A549 (cell line): ENCODE data around the gene RHOJ. TPM values are rescaled to one million over a fixed set of nuclear protein-coding genes. Genes with fewer than 3 reads are reported as not detected.

Experiments
- ATAC-seq, 2 experiments: fragments of 200-7000 bp in 1 of 2; fragments of >200 bp in 1 of 2; cut with Nextera tagmentation in 1 of 2; cut with Tn5 transposase in 1 of 2; 3 replicates each; pipeline versions ENCODE4 v1.8.0 to v1.9.1; 2018 to 2020; ENCODE audit warnings: mild to moderate bottlenecking in 1 of 2, moderate library complexity in 1 of 2
- CTCF ChIA-PET: fragments of 300-600 bp; sonication (Branson Sonifier 250); formaldehyde crosslinking; extraction: SDS; loops from one replicate; lab custom pipeline; 2021; ENCODE audit warnings: antibody characterized with exemption, inconsistent platforms; lab: Yijun Ruan, JAX
- POLR2A ChIA-PET: fragments of 350-600 bp; formaldehyde crosslinking; extraction: SDS; loops from one replicate; lab custom pipeline; 2021; ENCODE audit warnings: antibody characterized with exemption, inconsistent platforms; lab: Yijun Ruan, JAX
- DNase-seq, 2 experiments: peaks; one replicate each; pipeline versions ENCODE4 v3.0.0 to v3.0.0-alpha.2; 2011 to 2016; ENCODE audit warnings: low read depth in 1 of 2, low spot score in 1 of 2
- FAIRE-seq: peaks from 2 replicates; lab custom pipeline; 2011; peaks lifted over from hg19 to GRCh38; lab: Jason Lieb, UNC
- H3K27ac ChIP-seq, 2 experiments: fragments of >200 bp; sonication (Bioruptor Twin); formaldehyde crosslinking; 3 replicates each; pipeline ENCODE4 v1.5.1; 2016 to 2017
- H3K4me1 ChIP-seq: fragments of >200 bp; sonication (Bioruptor Twin); formaldehyde crosslinking; 3 replicates; pipeline ENCODE4 v1.6.1; 2016
- H3K4me2 ChIP-seq: fragments of >200 bp; sonication (Bioruptor Twin); formaldehyde crosslinking; 3 replicates; pipeline ENCODE4 v1.6.1; 2016
- H3K4me3 ChIP-seq: fragments of >200 bp; sonication (Bioruptor Twin); formaldehyde crosslinking; 3 replicates; pipeline ENCODE4 v1.5.1; 2016
- H3K9me3 ChIP-seq: fragments of >200 bp; sonication (Bioruptor Twin); formaldehyde crosslinking; 3 replicates; pipeline ENCODE4 v1.6.1; 2016
- CHD2 ChIP-seq: fragments of 150-350 bp; IDR thresholded peaks from 2 replicates; pipeline ENCODE4 v1.6.1; 2014; ENCODE audit warnings: low read length; ENCODE audit not compliant: partially characterized antibody
- CHD4 ChIP-seq: fragments of 200-600 bp; sonication (generic); IDR thresholded peaks from 2 replicates; pipeline ENCODE4 v1.6.1; 2016; ENCODE audit warnings: antibody characterized with exemption, mild to moderate bottlenecking, borderline replicate concordance
- CTCF ChIP-seq: fragments of >200 bp; sonication (Bioruptor Twin); formaldehyde crosslinking; IDR thresholded peaks from 3 replicates; pipeline ENCODE4 v1.5.1; 2016
- E2F6 ChIP-seq: IDR thresholded peaks from 2 replicates; pipeline ENCODE4 v1.6.1; 2012; ENCODE audit warnings: low read depth, borderline replicate concordance
- EHF ChIP-seq: fragments of 250-450 bp; sonication (Bioruptor Pico); IDR thresholded peaks from 2 replicates; pipeline ENCODE4 v1.5.0; 2020; ENCODE audit warnings: mild to moderate bottlenecking
- EHMT2 ChIP-seq: fragments of 200-600 bp; sonication (generic); IDR thresholded peaks from 2 replicates; pipeline ENCODE4 v1.6.1; 2016; ENCODE audit warnings: antibody characterized with exemption, low read depth, mild to moderate bottlenecking, moderate library complexity
- ESRRA ChIP-seq: fragments of 150-350 bp; IDR thresholded peaks from 2 replicates; pipeline ENCODE4 v1.6.1; 2014; ENCODE audit warnings: mild to moderate bottlenecking, low read length, borderline replicate concordance
- FOSB ChIP-seq: fragments of 250-450 bp; sonication (Bioruptor Pico); IDR thresholded peaks from 2 replicates; pipeline ENCODE4 v1.5.0; 2020; ENCODE audit warnings: mild to moderate bottlenecking, moderate library complexity
- HEYL ChIP-seq: fragments of 250-450 bp; sonication (Bioruptor Pico); IDR thresholded peaks from 2 replicates; pipeline ENCODE4 v1.8.0; 2021; ENCODE audit warnings: mild to moderate bottlenecking, moderate library complexity
- HMGXB4 ChIP-seq: fragments of 250-450 bp; sonication (Bioruptor Pico); IDR thresholded peaks from 2 replicates; pipeline ENCODE4 v1.5.0; 2021; ENCODE audit warnings: mild to moderate bottlenecking, moderate library complexity, borderline replicate concordance
- JUN ChIP-seq, 2 experiments: fragments of >200 bp; sonication (Bioruptor Twin); formaldehyde crosslinking; IDR thresholded peaks; 2 replicates in 1 of 2; 3 replicates in 1 of 2; pipeline ENCODE4 v1.6.1; 2016 to 2017
- JUNB ChIP-seq: fragments of >200 bp; sonication (Bioruptor Twin); formaldehyde crosslinking; IDR thresholded peaks from 2 replicates; pipeline ENCODE4 v1.6.1; 2016
- KDM1A ChIP-seq: fragments of 200-600 bp; sonication (generic); IDR thresholded peaks from 2 replicates; pipeline ENCODE4 v1.6.1; 2016; ENCODE audit warnings: low read depth, mild to moderate bottlenecking
- NPAS2 ChIP-seq: fragments of 250-450 bp; sonication (Bioruptor Pico); IDR thresholded peaks from 2 replicates; pipeline ENCODE4 v1.8.0; 2022; ENCODE audit warnings: mild to moderate bottlenecking, moderate library complexity, borderline replicate concordance
- NR3C1 ChIP-seq: fragments of >200 bp; sonication (Bioruptor Twin); formaldehyde crosslinking; IDR thresholded peaks from 3 replicates; pipeline ENCODE4 v1.6.1; 2017
- PBX3 ChIP-seq: IDR thresholded peaks from 2 replicates; pipeline ENCODE4 v1.6.1; 2012
- PHF8 ChIP-seq: fragments of 200-600 bp; sonication (generic); IDR thresholded peaks from 2 replicates; pipeline ENCODE4 v1.6.1; 2016; ENCODE audit warnings: low read depth, mild to moderate bottlenecking, antibody characterized with exemption, moderate library complexity, borderline replicate concordance
- POLR2A ChIP-seq: IDR thresholded peaks from 2 replicates; pipeline ENCODE4 v1.6.1; 2012; ENCODE audit warnings: mild to moderate bottlenecking, low read length
- POLR2AphosphoS2 ChIP-seq: conservative IDR thresholded peaks from 2 replicates; pipeline ENCODE4 v1.6.1; 2012; ENCODE audit warnings: low read length, improper control_type of control experiment, inconsistent platforms
- RAD21 ChIP-seq, 2 experiments: fragments of >200 bp in 1 of 2; sonication (Bioruptor Twin) in 1 of 2; formaldehyde crosslinking in 1 of 2; IDR thresholded peaks in 1 of 2; conservative IDR thresholded peaks in 1 of 2; 2 replicates in 1 of 2; 3 replicates in 1 of 2; pipeline ENCODE4 v1.6.1; 2012 to 2018; ENCODE audit warnings: inconsistent platforms in 1 of 2
- RARB ChIP-seq: fragments of 250-450 bp; sonication (Bioruptor Pico); IDR thresholded peaks from 2 replicates; pipeline ENCODE4 v1.8.0; 2021; ENCODE audit warnings: mild to moderate bottlenecking, moderate library complexity
- USF2 ChIP-seq: fragments of 450-650 bp; IDR thresholded peaks from 2 replicates; pipeline ENCODE4 v1.6.1; 2014; ENCODE audit warnings: antibody characterized with exemption
- ZSCAN20 ChIP-seq: fragments of 250-450 bp; sonication (Bioruptor Pico); IDR thresholded peaks from 2 replicates; pipeline ENCODE4 v1.8.0; 2022; ENCODE audit warnings: mild to moderate bottlenecking, moderate library complexity
- WGBS: methylation state at CpG from one replicate; pipeline ENCODE4 v1.1.6; 2017; ENCODE audit errors: missing lambda C conversion rate; 5-methylcytosine and 5-hydroxymethylcytosine counted together
- polyA plus RNA-seq, 4 experiments: library from polyadenylated mRNA; depleted of rRNA in 3 of 4; stranded (reverse); fragments of >200 nt; fragmentation: RNase III in 1 of 4; extraction: RNeasy Plus Mini Kit Qiagen cat#74134 plus additional on column Dnase treatment in 1 of 4; gene quantifications; 2 replicates in 3 of 4; 3 replicates in 1 of 4; pipeline ENCODE4 v1.2.3, GENCODE V29; 2011 to 2017

The RHOJ gene
- polyA plus RNA-seq, 2 of the 4 experiments (the other 2 are of a cell fraction), result not detected

- TF ChIP-seq USF2 (no peak), ESRRA (no peak), JUNB (no peak), EHMT2 (no peak), E2F6 (no peak), FOSB (CRISPR knock-in tag) (no peak), KDM1A (no peak), CTCF (no peak), POLR2A (no peak), CHD2 (no peak)
- Histone ChIP-seq H3K27ac (no peak overlapping the region), H3K4me2 (no peak overlapping the region), H3K4me1 (no peaks in the 10 kb centered on the region), H3K9me3 (no peaks in the 10 kb centered on the region), H3K4me3 (no peak overlapping the region)
- no peak for FAIRE-seq
- DNase-seq, result no peak
- ChIA-PET POLR2A (no interaction called here), CTCF (no interaction called here)
- no peak for ATAC-seq
- WGBS, result 38% methylated on average over 5 of the region's 5 CpGs
These were observed 64.5 kb downstream of the RHOJ start for GRCh38 chr14:63268771-63269170.

- ChIA-PET POLR2A (no interaction called here), CTCF (no interaction called here)
- H3K9me3 ChIP-seq, result no peaks in the 10 kb centered on the region
- H3K4me3 ChIP-seq, result no peak overlapping the region
- H3K4me1 ChIP-seq, result no peaks in the 10 kb centered on the region
- ATAC-seq (no peak), FAIRE-seq (no peak), DNase-seq (no peak)
- WGBS, result 28% methylated on average over 11 of the region's 11 CpGs
- H3K27ac ChIP-seq, result no peak overlapping the region
- no peak overlapping the region for H3K4me2 ChIP-seq
- TF ChIP-seq ZSCAN20 (CRISPR knock-in tag), result no peak
- TF ChIP-seq HEYL (CRISPR knock-in tag), result no peak
- TF ChIP-seq ESRRA, result no peak
- no peak for TF ChIP-seq PHF8
- no peak for TF ChIP-seq JUN (IDR thresholded peaks at IDR 0.05)
- TF ChIP-seq RARB (CRISPR knock-in tag), result no peak
- no peak for TF ChIP-seq NR3C1
- TF ChIP-seq CHD4, result no peak
These were observed 65.5 kb downstream of the RHOJ start for GRCh38 chr14:63269561-63270225.

- ATAC-seq, result no peak
- ChIA-PET POLR2A (no interaction called here), CTCF (interaction anchor here (1.0 to 3.1 kb wide), 3 partner anchors 10 to 1094 kb away, joined by 4 to 9 read pairs (median 4); no protein-coding TSS in a partner anchor)
- Histone ChIP-seq H3K4me2 (no peak overlapping the region), H3K27ac (no peak overlapping the region), H3K9me3 (no peaks in the 10 kb centered on the region), H3K4me1 (no peaks in the 10 kb centered on the region), H3K4me3 (no peak overlapping the region)
- no peak for FAIRE-seq
- DNase-seq, result no peak
- 15% methylated on average over 3 of the region's 3 CpGs for WGBS
- TF ChIP-seq PBX3 (no peak), JUN (IDR thresholded peaks at IDR 0.05) (no peak), HMGXB4 (CRISPR knock-in tag) (no peak), EHF (CRISPR knock-in tag) (no peak), RAD21 (conservative IDR thresholded peaks at IDR 0.05 in 1 of 2, IDR thresholded peaks at IDR 0.05 in 1 of 2) (no peak), POLR2AphosphoS2 (no peak), NPAS2 (CRISPR knock-in tag) (no peak)
These were observed 68.9 kb downstream of the RHOJ start for GRCh38 chr14:63273129-63273528.
